Measurements from ENCODE around the gene BTG3. TPM values are rescaled to one million over a fixed set of nuclear protein-coding genes. Genes with fewer than 3 reads are reported as not detected.

BTG3 gene
- total and polyA plus RNA-seq, 10 of the 15 experiments (the other 5 are each of a cell fraction or from before 2014, with no cell fraction given), result 15.7 to 74.4 (median 34.8) TPM

DNA sequence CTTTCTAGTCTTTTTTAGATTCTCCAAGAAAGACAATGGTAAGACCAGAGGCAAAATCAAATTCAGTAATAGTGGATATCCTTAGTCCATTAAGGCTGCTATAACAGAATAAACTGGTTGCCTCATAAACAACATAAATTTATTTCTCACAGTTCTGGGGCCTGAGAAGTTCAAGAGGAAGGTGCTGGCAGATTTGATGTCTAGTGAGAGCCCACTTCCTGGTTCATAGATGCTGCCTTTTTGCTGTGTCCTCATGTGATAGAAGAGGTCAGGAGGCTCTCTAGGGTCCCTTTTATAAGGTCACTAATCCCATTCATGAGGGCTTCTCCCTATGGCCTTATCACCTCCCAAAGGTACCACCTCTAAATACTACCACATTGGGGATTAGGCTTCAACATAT, 31.5 kb upstream of the BTG3 start:
- FAIRE-seq, result no peak
- H3K27ac ChIP-seq (ENCODE audit: control insufficient read depth, insufficient read depth), result no peak overlapping the region
- H4K20me1 ChIP-seq (ENCODE audit: control insufficient read depth, insufficient read depth), result no peaks in the 10 kb centered on the region
- POLR2A ChIA-PET, result no interaction called here
- intact Hi-C loops (cut with micrococcal nuclease; ENCODE audit: unreplicated experiment) (no loop called here), in situ Hi-C loops (cut with MboI) (no loop called here)
- H3K36me3 ChIP-seq (ENCODE audit: control insufficient read depth in 2 of 2, insufficient read depth in 2 of 2, low read length in 1 of 2), result no peaks in the 10 kb centered on the region
- H3K4me1 ChIP-seq (ENCODE audit: control insufficient read depth, insufficient read depth, low read length), result no peaks in the 10 kb centered on the region
- no peak overlapping the region for H2AFZ ChIP-seq (ENCODE audit: control insufficient read depth, low read depth, low read length)
- DNase-seq (ENCODE audit: low read depth, low spot score), result no peak
- CTCF ChIA-PET, result no interaction called here
- no peak overlapping the region for H3K4me2 ChIP-seq (ENCODE audit: control insufficient read depth, insufficient read depth)
- SMC1A ChIA-PET (ENCODE audit: uncharacterized antibody, unreplicated experiment), result no interaction called here
- H3K9me3 ChIP-seq (replicated peaks; ENCODE audit: control insufficient read depth, insufficient read depth, low read length), result no peaks in the 10 kb centered on the region
- H3K4me3 ChIP-seq, result no peak overlapping the region
- no peak overlapping the region for H3K9ac ChIP-seq (ENCODE audit: control insufficient read depth, insufficient read depth, low read length)
- no TSS peak for BruUV-seq (replicated peaks)
- RAD21 ChIA-PET (ENCODE audit: unreplicated experiment), result no interaction called here
- no peaks in the 10 kb centered on the region for H3K79me2 ChIP-seq (ENCODE audit: control insufficient read depth, insufficient read depth, low read length)
- ATAC-seq, result no peak
- H3K27me3 ChIP-seq (replicated peaks in 1 of 2; ENCODE audit: control insufficient read depth in 2 of 2, insufficient read depth in 2 of 2, low read length in 1 of 2), result no peaks in the 10 kb centered on the region
- TF ChIP-seq SREBF1 (IDR thresholded peaks at IDR 0.05; ENCODE audit: low read length) (no peak), RAD21 (IDR thresholded peaks at IDR 0.05; ENCODE audit: insufficient read depth, low read depth, low read length) (no peak), POLR2AphosphoS2 (IDR thresholded peaks at IDR 0.05; ENCODE audit: low read depth, low read length) (no peak), HDAC2 (IDR thresholded peaks at IDR 0.05) (no peak), HDAC6 (IDR thresholded peaks at IDR 0.05; ENCODE audit: unreplicated experiment) (no peak), E2F8 (IDR thresholded peaks at IDR 0.05; ENCODE audit: low read depth, partially characterized antibody) (no peak), BRCA1 (IDR thresholded peaks at IDR 0.05; ENCODE audit: low read depth, low read length) (no peak), TARDBP (IDR thresholded peaks at IDR 0.05; ENCODE audit: borderline replicate concordance) (no peak), NFYB (IDR thresholded peaks at IDR 0.05; ENCODE audit: insufficient read depth, low read depth, low read length) (no peak), FOS (IDR thresholded peaks at IDR 0.05; ENCODE audit: borderline replicate concordance, extremely low read depth, insufficient read length) (no peak), JUND (IDR thresholded peaks at IDR 0.05; ENCODE audit: low read depth, low read length) (no peak), SMC3 (IDR thresholded peaks at IDR 0.05; ENCODE audit: borderline replicate concordance, low read length) (no peak), ASH2L (IDR thresholded peaks at IDR 0.05; ENCODE audit: borderline replicate concordance, low read depth) (no peak), ZNF24 (IDR thresholded peaks at IDR 0.05) (no peak)
- TF ChIP-seq, protein P1, sequence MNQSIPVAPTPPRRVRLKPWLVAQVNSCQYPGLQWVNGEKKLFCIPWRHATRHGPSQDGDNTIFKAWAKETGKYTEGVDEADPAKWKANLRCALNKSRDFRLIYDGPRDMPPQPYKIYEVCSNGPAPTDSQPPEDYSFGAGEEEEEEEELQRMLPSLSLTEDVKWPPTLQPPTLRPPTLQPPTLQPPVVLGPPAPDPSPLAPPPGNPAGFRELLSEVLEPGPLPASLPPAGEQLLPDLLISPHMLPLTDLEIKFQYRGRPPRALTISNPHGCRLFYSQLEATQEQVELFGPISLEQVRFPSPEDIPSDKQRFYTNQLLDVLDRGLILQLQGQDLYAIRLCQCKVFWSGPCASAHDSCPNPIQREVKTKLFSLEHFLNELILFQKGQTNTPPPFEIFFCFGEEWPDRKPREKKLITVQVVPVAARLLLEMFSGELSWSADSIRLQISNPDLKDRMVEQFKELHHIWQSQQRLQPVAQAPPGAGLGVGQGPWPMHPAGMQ (IDR thresholded peaks at IDR 0.05; ENCODE audit: borderline replicate concordance), result no peak
- TF ChIP-seq, protein P2, sequence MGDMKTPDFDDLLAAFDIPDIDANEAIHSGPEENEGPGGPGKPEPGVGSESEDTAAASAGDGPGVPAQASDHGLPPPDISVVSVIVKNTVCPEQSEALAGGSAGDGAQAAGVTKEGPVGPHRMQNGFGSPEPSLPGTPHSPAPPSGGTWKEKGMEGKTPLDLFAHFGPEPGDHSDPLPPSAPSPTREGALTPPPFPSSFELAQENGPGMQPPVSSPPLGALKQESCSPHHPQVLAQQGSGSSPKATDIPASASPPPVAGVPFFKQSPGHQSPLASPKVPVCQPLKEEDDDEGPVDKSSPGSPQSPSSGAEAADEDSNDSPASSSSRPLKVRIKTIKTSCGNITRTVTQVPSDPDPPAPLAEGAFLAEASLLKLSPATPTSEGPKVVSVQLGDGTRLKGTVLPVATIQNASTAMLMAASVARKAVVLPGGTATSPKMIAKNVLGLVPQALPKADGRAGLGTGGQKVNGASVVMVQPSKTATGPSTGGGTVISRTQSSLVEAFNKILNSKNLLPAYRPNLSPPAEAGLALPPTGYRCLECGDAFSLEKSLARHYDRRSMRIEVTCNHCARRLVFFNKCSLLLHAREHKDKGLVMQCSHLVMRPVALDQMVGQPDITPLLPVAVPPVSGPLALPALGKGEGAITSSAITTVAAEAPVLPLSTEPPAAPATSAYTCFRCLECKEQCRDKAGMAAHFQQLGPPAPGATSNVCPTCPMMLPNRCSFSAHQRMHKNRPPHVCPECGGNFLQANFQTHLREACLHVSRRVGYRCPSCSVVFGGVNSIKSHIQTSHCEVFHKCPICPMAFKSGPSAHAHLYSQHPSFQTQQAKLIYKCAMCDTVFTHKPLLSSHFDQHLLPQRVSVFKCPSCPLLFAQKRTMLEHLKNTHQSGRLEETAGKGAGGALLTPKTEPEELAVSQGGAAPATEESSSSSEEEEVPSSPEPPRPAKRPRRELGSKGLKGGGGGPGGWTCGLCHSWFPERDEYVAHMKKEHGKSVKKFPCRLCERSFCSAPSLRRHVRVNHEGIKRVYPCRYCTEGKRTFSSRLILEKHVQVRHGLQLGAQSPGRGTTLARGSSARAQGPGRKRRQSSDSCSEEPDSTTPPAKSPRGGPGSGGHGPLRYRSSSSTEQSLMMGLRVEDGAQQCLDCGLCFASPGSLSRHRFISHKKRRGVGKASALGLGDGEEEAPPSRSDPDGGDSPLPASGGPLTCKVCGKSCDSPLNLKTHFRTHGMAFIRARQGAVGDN (IDR thresholded peaks at IDR 0.05), result no peak

Data from GM12878 (cell line).